K562 (cell line): ENCODE data around the gene KLHL29. TPM values are rescaled to one million over a fixed set of nuclear protein-coding genes. Genes with fewer than 3 reads are reported as not detected.
A peak's percentile ranks its signal among the peaks of the same experiment; 100 is the strongest.

ENCODE experiments used
- ATAC-seq: fragments of 200-7000 bp; cut with Tn5 transposase; 3 replicates; pipeline ENCODE4 v1.9.1; 2020; ENCODE audit warnings: moderate library complexity
- BruUV-seq: library from RNA; stranded (reverse); fragments of 400-500 nt; replicated peaks from 2 replicates; lab custom pipeline; 2021; lab: Mats Ljungman, UMichigan
- CTCF ChIA-PET: fragments of 300-600 bp; formaldehyde crosslinking; extraction: SDS; loops from one replicate; lab custom pipeline; 2021; ENCODE audit warnings: low intra/inter-chr PET ratio; lab: Yijun Ruan, JAX
- POLR2A ChIA-PET: fragments of 300-600, 350-650 bp; sonication (Branson Sonifier 250); formaldehyde crosslinking; extraction: SDS; loops from one replicate; lab custom pipeline; 2021; ENCODE audit warnings: antibody characterized with exemption, inconsistent platforms; lab: Yijun Ruan, JAX
- DNase-seq, 4 experiments: peaks; one replicate each; pipeline versions ENCODE4 v3.0.0 to v3.0.0-alpha.2; 2011 to 2018; ENCODE audit warnings: low spot score in 3 of 4, mixed read lengths in 3 of 4; ENCODE audit errors: extremely low read depth in 1 of 4
- FAIRE-seq: peaks from 2 replicates; lab custom pipeline; 2011; peaks lifted over from hg19 to GRCh38; lab: Jason Lieb, UNC
- H2AFZ ChIP-seq: 2 replicates; pipeline ENCODE4 v1.6.0; 2011; ENCODE audit warnings: low read depth, low read length, control low read depth, inconsistent platforms
- H3K27ac ChIP-seq: fragments of 200-600 bp; 3 replicates; pipeline ENCODE4 v1.8.0; 2011; ENCODE audit warnings: low read depth, mild to moderate bottlenecking, control low read depth, inconsistent platforms, low read length, moderate library complexity, mixed read lengths; ENCODE audit errors: extremely low read depth
- H3K27me3 ChIP-seq, 2 experiments: fragments of 300-600 bp in 1 of 2; 2 replicates in 1 of 2; 3 replicates in 1 of 2; pipeline versions ENCODE4 v1.6.0 to v1.8.0; 2011; ENCODE audit warnings: inconsistent platforms in 2 of 2, low read length in 2 of 2, mild to moderate bottlenecking in 1 of 2, mixed read lengths in 1 of 2, moderate library complexity in 1 of 2; ENCODE audit not compliant: control insufficient read depth in 2 of 2, insufficient read depth in 2 of 2
- H3K36me3 ChIP-seq: fragments of 300-600 bp; 3 replicates; pipeline ENCODE4 v1.8.0; 2011; ENCODE audit warnings: mild to moderate bottlenecking, low read length, inconsistent platforms; ENCODE audit not compliant: control insufficient read depth, insufficient read depth
- H3K4me1 ChIP-seq, 2 experiments: fragments of 200-600 bp in 1 of 2; replicated peaks in 1 of 2; 2 replicates in 1 of 2; 3 replicates in 1 of 2; pipeline versions ENCODE4 v1.5.1 to v1.8.0; 2011; ENCODE audit warnings: inconsistent platforms in 2 of 2, low read length in 2 of 2, mild to moderate bottlenecking in 1 of 2, mixed read lengths in 1 of 2, moderate library complexity in 1 of 2; ENCODE audit not compliant: control insufficient read depth in 2 of 2, insufficient read depth in 2 of 2
- H3K4me2 ChIP-seq: 2 replicates; pipeline ENCODE4 v1.6.1; 2011; ENCODE audit warnings: low read length, control low read depth, inconsistent platforms, mixed read lengths; ENCODE audit not compliant: insufficient read depth
- H3K4me3 ChIP-seq: fragments of 200-600 bp; sonication (generic), shearing (Covaris generic); 2 replicates; pipeline ENCODE4 v1.5.1; 2016; ENCODE audit warnings: control low read depth, inconsistent platforms
- H3K79me2 ChIP-seq: fragments of 200-600 bp; 3 replicates; pipeline ENCODE4 v1.8.0; 2011; ENCODE audit warnings: low read length, inconsistent platforms; ENCODE audit not compliant: control insufficient read depth, insufficient read depth
- H3K9ac ChIP-seq, 2 experiments: 2 replicates each; pipeline versions ENCODE4 v1.6.0 to v1.6.1; 2011; ENCODE audit warnings: low read depth in 2 of 2, low read length in 2 of 2, control low read depth in 1 of 2, inconsistent platforms in 1 of 2, mild to moderate bottlenecking in 1 of 2, mixed read lengths in 1 of 2; ENCODE audit not compliant: insufficient read depth in 1 of 2
- H3K9me1 ChIP-seq: one replicate; pipeline ENCODE4 v1.6.0; 2011; ENCODE audit warnings: inconsistent platforms, mild to moderate bottlenecking, low read length, moderate library complexity; ENCODE audit not compliant: control insufficient read depth, insufficient read depth
- H3K9me3 ChIP-seq: replicated peaks from 2 replicates; pipeline ENCODE4 v1.5.1; 2011; ENCODE audit warnings: low read depth, low read length, inconsistent platforms; ENCODE audit not compliant: control insufficient read depth, insufficient read depth
- H4K20me1 ChIP-seq: replicated peaks from 2 replicates; pipeline ENCODE4 v1.6.1; 2011; ENCODE audit warnings: low read length, inconsistent platforms, mixed read lengths; ENCODE audit not compliant: control insufficient read depth, insufficient read depth
- BMI1 ChIP-seq: fragments of 150-350 bp; IDR thresholded peaks from 2 replicates; pipeline ENCODE4 v1.6.1; 2014; ENCODE audit warnings: low read length
- BRF1 ChIP-seq: IDR thresholded peaks from 3 replicates; pipeline ENCODE4 v1.6.1; 2011; ENCODE audit warnings: borderline replicate concordance, mild to moderate bottlenecking; ENCODE audit not compliant: insufficient read length; ENCODE audit errors: extremely low read depth
- MAFF ChIP-seq: IDR thresholded peaks from 2 replicates; pipeline ENCODE4 v1.6.1; 2012; ENCODE audit warnings: low read length, improper control_type of control experiment
- POLR2G ChIP-seq: fragments of 200-400 bp; formaldehyde crosslinking; IDR thresholded peaks from 2 replicates; pipeline ENCODE4 v1.6.1; 2017; ENCODE audit warnings: low read depth, mild to moderate bottlenecking, antibody characterized with exemption, low read length, moderate library complexity
- ZNF57 ChIP-seq: fragments of 450-650 bp; formaldehyde crosslinking; IDR thresholded peaks from 2 replicates; pipeline ENCODE4 v1.4.0; 2020; ENCODE audit warnings: mild to moderate bottlenecking, moderate library complexity
- WGBS: fragments of 100-300 bp; shearing (Covaris generic); methylation state at CpG from one replicate; pipeline ENCODE4 v1.1.6; 2016; ENCODE audit warnings: low coverage, mixed read lengths; ENCODE audit not compliant: insufficient coverage; ENCODE audit errors: missing lambda C conversion rate; 5-methylcytosine and 5-hydroxymethylcytosine counted together
- in situ Hi-C: fragments of 300-500 bp; cut with MboI; formaldehyde crosslinking; loops from 4 replicates; pipeline ENCODE4 v1.15.0; 2018; ENCODE audit warnings: inconsistent platforms, mixed read lengths
- intact Hi-C: fragments of 100-400 bp; cut with micrococcal nuclease; formaldehyde crosslinking; loops from 2 replicates; pipeline ENCODE4 v1.14.2; 2022
- polyA plus RNA-seq, 8 experiments: library from polyadenylated mRNA; depleted of rRNA in 4 of 8; stranded (reverse) in 5 of 8; unstranded in 3 of 8; fragments of >200 nt; fragmentation: Nextera tagmentation in 2 of 8; fragmentation: Illumina TruSeq in 1 of 8; extraction: Ambion mirVana in 2 of 8; extraction: Trizol in 1 of 8; gene quantifications; 2 replicates each; pipeline versions ENCODE4 v1.2.1 to v1.2.3, GENCODE V29; 2011 to 2014; ENCODE audit warnings: inconsistent platforms in 1 of 8, missing spikeins in 1 of 8
- total RNA-seq, 7 experiments: library from RNA; depleted of rRNA in 6 of 7; stranded (reverse); fragments of >200 nt in 6 of 7; fragmentation: Illumina TruSeq in 2 of 7; extraction: Trizol in 2 of 7; gene quantifications; 2 replicates each; pipeline versions ENCODE4 v1.2.1 to v1.2.3, GENCODE V29; 2011 to 2021; ENCODE audit warnings: low replicate concordance in 1 of 7
- TF ChIP-seq, protein P1 (sequence below): IDR thresholded peaks from 2 replicates; pipeline ENCODE4 v1.6.1; 2011; ENCODE audit warnings: borderline replicate concordance, low read depth, mild to moderate bottlenecking, moderate library complexity, low read length; ENCODE audit not compliant: insufficient read depth, poor library complexity, severe bottlenecking

Gene KLHL29
- total and polyA plus RNA-seq, 9 of the 15 experiments (the other 6 are each of a cell fraction or from before 2014, with no cell fraction given), result 0.03 to 0.31 (median 0.08) TPM; not detected in 1

DNA sequence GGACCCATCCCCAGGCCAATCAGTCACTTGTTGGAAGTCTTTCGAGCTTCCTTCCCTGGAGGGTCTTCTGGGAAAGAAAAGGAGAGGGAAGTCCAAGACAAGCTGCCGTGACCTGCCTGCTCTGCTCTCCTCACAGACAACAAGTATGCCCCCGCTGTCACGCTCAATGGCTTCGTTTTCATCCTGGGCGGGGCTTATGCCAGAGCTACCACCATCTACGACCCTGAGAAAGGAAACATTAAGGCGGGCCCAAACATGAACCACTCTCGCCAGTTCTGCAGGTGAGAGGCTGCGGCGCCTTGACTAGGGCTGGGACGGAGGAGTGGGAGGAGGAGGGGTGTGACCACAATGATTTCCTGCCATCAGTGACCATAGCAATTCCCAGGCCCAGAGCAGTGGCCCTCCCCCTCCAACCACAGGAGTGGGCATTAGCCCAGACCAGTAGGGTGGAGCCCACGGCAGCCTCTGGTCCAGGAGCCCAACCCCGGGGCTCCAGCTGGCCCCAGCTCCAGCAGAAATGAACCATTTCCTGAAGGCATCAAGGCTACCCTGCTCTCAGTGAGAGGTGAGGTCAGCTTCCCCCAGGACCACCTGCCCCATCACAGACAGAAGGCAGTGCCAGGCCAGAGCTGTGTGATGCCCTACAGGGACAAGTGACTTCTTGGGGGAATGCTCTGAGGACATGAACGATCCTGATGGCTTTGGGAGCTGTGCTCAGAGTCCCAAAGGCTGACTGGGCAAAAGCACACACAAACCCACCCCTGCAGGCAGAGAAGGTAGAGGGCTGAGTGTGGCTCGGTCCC, 318.8 kb downstream of the KLHL29 start (continued):
- no peak for TF ChIP-seq ZNF57 (CRISPR knock-in tag)
- no peak for TF ChIP-seq MAFF
- TF ChIP-seq, protein P1, sequence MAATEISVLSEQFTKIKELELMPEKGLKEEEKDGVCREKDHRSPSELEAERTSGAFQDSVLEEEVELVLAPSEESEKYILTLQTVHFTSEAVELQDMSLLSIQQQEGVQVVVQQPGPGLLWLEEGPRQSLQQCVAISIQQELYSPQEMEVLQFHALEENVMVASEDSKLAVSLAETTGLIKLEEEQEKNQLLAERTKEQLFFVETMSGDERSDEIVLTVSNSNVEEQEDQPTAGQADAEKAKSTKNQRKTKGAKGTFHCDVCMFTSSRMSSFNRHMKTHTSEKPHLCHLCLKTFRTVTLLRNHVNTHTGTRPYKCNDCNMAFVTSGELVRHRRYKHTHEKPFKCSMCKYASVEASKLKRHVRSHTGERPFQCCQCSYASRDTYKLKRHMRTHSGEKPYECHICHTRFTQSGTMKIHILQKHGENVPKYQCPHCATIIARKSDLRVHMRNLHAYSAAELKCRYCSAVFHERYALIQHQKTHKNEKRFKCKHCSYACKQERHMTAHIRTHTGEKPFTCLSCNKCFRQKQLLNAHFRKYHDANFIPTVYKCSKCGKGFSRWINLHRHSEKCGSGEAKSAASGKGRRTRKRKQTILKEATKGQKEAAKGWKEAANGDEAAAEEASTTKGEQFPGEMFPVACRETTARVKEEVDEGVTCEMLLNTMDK, result no peak
- no peak for TF ChIP-seq BRF1

- Histone ChIP-seq H3K27me3 (no peaks in the 10 kb centered on the region), H3K9ac (no peak overlapping the region), H3K4me2 (no peak overlapping the region), H3K4me1 (peaks cover 8 to 12% of the 10 kb centered on the region in 2 experiments; a peak in 4 of 5 replicates), H2AFZ (no peak overlapping the region), H3K36me3 (no peaks in the 10 kb centered on the region), H4K20me1 (no peaks in the 10 kb centered on the region), H3K79me2 (no peaks in the 10 kb centered on the region), H3K9me1 (no peaks in the 10 kb centered on the region), H3K9me3 (no peaks in the 10 kb centered on the region), H3K4me3 (no peak overlapping the region), H3K27ac (no peak overlapping the region)
- BruUV-seq, result no TSS peak
- intact Hi-C loops, result no loop called here
- DNase-seq, result no peak
- POLR2A ChIA-PET, result interaction anchor here (0.8 kb wide), 1 partner anchor 15 kb away, joined by 3 read pairs; no protein-coding TSS in a partner anchor
- no peak for FAIRE-seq
- in situ Hi-C loops, result no loop called here
- no peak for TF ChIP-seq BMI1
- TF ChIP-seq POLR2G, result peak; percentile 35; the same call in 1 of the 2 replicates
- WGBS, result 60% methylated on average over 18 of the region's 18 CpGs
- CTCF ChIA-PET, result no interaction called here
- no peak for ATAC-seq
Measured at GRCh38 chr2:23705771-23706612, 321.0 kb downstream of the KLHL29 start.
